ENCODE measurements around the gene RRP1. TPM values are rescaled to one million over a fixed set of nuclear protein-coding genes. Genes with fewer than 3 reads are reported as not detected.

The RRP1 gene
- total and polyA plus RNA-seq, 9 of the 15 experiments (the other 6 are each of a cell fraction or from before 2014, with no cell fraction given) = 0.89 to 105 (median 51.6) TPM

DNA sequence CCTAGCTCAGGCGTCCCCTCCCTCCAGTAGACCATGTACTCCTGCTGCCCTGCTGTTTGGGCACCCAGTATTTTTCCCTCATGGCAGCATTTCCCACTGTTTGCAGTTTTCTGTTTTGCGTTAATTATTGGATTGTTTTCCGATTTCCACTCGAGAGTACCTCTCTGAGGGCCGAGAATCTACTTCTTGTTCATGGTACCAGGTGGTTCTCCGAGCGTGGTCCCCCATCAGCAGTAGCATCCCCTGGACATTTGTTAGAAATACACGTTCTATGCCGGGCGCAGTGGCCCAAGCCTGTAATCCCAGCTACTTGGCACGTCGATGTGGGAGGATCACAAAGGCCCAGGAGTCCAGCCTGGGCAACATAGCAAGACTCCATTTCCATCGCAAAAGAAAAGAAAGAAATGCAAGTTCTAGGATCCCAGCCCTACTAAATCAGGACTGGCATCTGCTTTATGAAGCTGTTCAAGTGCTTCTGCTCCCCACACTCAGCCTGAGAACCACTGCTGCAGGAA, 690 bp downstream of the RRP1 start (continued):
- TF ChIP-seq, protein P1, sequence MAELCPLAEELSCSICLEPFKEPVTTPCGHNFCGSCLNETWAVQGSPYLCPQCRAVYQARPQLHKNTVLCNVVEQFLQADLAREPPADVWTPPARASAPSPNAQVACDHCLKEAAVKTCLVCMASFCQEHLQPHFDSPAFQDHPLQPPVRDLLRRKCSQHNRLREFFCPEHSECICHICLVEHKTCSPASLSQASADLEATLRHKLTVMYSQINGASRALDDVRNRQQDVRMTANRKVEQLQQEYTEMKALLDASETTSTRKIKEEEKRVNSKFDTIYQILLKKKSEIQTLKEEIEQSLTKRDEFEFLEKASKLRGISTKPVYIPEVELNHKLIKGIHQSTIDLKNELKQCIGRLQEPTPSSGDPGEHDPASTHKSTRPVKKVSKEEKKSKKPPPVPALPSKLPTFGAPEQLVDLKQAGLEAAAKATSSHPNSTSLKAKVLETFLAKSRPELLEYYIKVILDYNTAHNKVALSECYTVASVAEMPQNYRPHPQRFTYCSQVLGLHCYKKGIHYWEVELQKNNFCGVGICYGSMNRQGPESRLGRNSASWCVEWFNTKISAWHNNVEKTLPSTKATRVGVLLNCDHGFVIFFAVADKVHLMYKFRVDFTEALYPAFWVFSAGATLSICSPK (IDR thresholded peaks at IDR 0.05; ENCODE audit: borderline replicate concordance) = peak; percentile 50; the same call in 1 of the 2 replicates

DNA sequence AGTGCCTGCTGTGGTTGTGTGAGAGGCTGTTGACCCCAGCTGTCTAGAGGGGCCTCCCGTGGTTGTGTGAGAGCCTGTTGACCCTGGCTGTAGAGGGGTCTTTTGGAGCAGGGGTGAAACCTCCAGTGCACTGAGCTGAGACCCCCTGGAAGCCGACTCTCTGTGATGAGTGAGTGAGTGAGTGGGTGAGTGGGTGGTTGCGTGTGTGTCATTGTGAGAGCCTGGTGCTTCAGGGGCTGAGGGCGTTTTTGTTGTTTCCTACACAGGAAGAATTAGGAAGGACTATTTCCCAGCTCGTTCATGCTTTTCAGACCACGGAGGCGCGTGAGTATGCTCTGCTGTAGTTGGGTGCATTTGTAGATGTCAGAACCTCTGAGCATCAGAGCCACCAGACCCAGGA, 3.0 kb downstream of the RRP1 start:
- 95% methylated on average over 8 of the region's 8 CpGs for WGBS (ENCODE audit: insufficient coverage, low coverage, missing lambda C conversion rate)
- Histone ChIP-seq H3K4me2 (ENCODE audit: insufficient read depth, low read length) (no peak overlapping the region), H3K4me3 (no peak overlapping the region), H3K79me2 (ENCODE audit: control insufficient read depth, insufficient read depth, low read length) (peaks cover 70% of the 10 kb centered on the region), H3K36me3 (ENCODE audit: control insufficient read depth, insufficient read depth, low read length) (peaks cover 72% of the 10 kb centered on the region), H3K9me1 (ENCODE audit: control insufficient read depth, insufficient read depth, low read length) (peaks cover 12% of the 10 kb centered on the region), H3K27ac (ENCODE audit: extremely low read depth, low read depth, low read length) (no peak overlapping the region), H4K20me1 (replicated peaks; ENCODE audit: control insufficient read depth, insufficient read depth, low read length) (peaks cover 17% of the 10 kb centered on the region; the same call in 1 of the 2 replicates), H3K27me3 (ENCODE audit: control insufficient read depth in 2 of 2, insufficient read depth in 2 of 2, low read length in 2 of 2) (no peaks in the 10 kb centered on the region), H2AFZ (ENCODE audit: low read depth, low read length) (no peak overlapping the region), H3K4me1 (replicated peaks in 1 of 2; ENCODE audit: control insufficient read depth in 2 of 2, insufficient read depth in 2 of 2, low read length in 2 of 2) (peaks cover 10 to 38% of the 10 kb centered on the region in 2 experiments; a peak in 3 of 5 replicates), H3K9me3 (replicated peaks; ENCODE audit: control insufficient read depth, insufficient read depth, low read depth, low read length) (no peaks in the 10 kb centered on the region), H3K9ac (ENCODE audit: insufficient read depth in 1 of 2, low read depth in 2 of 2, low read length in 2 of 2) (peak overlapping the region in 1 of 2 experiments; percentile 27; a peak in 1 of 4 replicates)
- DNase-seq (ENCODE audit: extremely low read depth in 1 of 4, low spot score in 3 of 4) (no peak), ATAC-seq (no peak), FAIRE-seq (no peak)
- no TSS peak for BruUV-seq (replicated peaks)
- in situ Hi-C loops (cut with MboI) = loop anchor here (25.0 kb wide), 1 partner anchor 345 kb away; the partner anchor contains the start of gene GATD3
- intact Hi-C loops (cut with micrococcal nuclease) = no loop called here
- CTCF ChIA-PET (ENCODE audit: low intra/inter-chr PET ratio) = no interaction called here
- TF ChIP-seq POLR2A (conservative IDR thresholded peaks at IDR 0.05) = 0 out of 2 replicates have a peak, but pooled peaks have one; percentile 10
- TF ChIP-seq ZNF184 (CRISPR knock-in tag; IDR thresholded peaks at IDR 0.05) = no peak
- no peak for TF ChIP-seq KDM4B (IDR thresholded peaks at IDR 0.05; ENCODE audit: borderline replicate concordance in 2 of 2, low read depth in 1 of 2)
- POLR2A ChIA-PET = no interaction called here

Measured in K562 (cell line).